Esophagus squamous epithelium (tissue), 4 donors: ENCODE measurements around the gene TM9SF1.

Experiments used
- CTCF ChIP-seq, 6 experiments: fragments of 450-650 bp in 4 of 6; fragments of 200-600 bp in 2 of 6; sonication (generic) in 2 of 6; IDR thresholded peaks; one replicate each; pipeline ENCODE4 v1.5.1; 2016 to 2019; ENCODE audit warnings: antibody characterized with exemption in 6 of 6, mild to moderate bottlenecking in 4 of 6, moderate library complexity in 4 of 6
- POLR2A ChIP-seq, 4 donors: fragments of 450-650 bp; IDR thresholded peaks; one replicate each; pipeline ENCODE4 v1.6.1; 2017; ENCODE audit warnings: antibody characterized with exemption in 4 of 4, mild to moderate bottlenecking in 4 of 4, moderate library complexity in 3 of 4

- TF ChIP-seq CTCF (IDR thresholded peaks at IDR 0.05) (no peak), POLR2A (IDR thresholded peaks at IDR 0.05) (no peak)
These were observed 51.7 kb downstream of the TM9SF1 start for GRCh38 chr14:24143511-24143910.
